ENCODE data around the gene CSF1R. TPM values are rescaled to one million over a fixed set of nuclear protein-coding genes. Genes with fewer than 3 reads are reported as not detected.
"Not testable (repeated sequence)": the region's sequence is repeated elsewhere in the genome, so short reads cannot be mapped to it uniquely, and the experiment has no call there.

Gene CSF1R
- total and polyA plus RNA-seq, 12 donors = 4.8 to 83.9 (median 10.6) TPM

DNA sequence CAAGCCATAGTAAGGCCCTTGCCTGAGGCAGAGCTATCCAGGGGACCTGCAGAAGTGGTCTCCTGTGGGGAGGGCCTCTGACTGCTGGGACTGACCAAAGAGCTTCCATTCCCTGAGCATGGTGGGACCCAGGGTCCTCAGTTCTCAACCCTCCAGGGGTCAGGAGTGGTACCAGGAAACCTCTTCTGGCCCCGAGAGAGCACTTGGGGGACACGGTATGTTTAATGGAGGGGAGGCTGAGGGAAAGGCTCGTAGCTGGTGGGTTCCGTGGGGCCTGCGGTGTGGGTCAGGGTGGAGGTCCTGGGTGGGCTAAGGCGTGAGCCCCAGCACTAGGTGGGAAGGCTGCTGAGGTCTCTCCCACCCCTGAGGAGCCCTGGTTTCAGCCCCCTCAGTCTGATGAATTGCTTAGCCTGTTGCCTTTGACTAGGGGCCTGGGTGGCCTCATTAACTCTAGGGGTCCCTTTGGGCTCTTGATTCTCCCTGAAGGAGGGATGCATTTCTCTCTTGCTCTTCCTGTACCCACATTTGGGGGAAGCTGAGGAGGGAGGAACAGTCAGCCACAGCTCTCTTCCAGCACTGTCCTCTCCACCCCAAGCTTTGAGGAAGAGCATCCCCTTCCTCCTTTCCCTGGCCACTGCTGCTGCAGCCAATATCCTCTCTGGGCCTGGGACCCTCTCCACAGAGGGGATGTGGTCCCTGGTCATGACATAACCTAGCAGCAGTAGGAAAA is 34.0 kb downstream of the CSF1R start:
- no peak for DNase-seq
- ATAC-seq = peak in 2 of 8 donors; percentile 6 to 12
- no peaks in the 10 kb centered on the region for H3K27me3 ChIP-seq
- intact Hi-C loops (cut with DNase I) = no loop called here
- no peak overlapping the region for H3K4me3 ChIP-seq
- H3K9me3 ChIP-seq = no peaks in the 10 kb centered on the region
- TF ChIP-seq, protein P1, sequence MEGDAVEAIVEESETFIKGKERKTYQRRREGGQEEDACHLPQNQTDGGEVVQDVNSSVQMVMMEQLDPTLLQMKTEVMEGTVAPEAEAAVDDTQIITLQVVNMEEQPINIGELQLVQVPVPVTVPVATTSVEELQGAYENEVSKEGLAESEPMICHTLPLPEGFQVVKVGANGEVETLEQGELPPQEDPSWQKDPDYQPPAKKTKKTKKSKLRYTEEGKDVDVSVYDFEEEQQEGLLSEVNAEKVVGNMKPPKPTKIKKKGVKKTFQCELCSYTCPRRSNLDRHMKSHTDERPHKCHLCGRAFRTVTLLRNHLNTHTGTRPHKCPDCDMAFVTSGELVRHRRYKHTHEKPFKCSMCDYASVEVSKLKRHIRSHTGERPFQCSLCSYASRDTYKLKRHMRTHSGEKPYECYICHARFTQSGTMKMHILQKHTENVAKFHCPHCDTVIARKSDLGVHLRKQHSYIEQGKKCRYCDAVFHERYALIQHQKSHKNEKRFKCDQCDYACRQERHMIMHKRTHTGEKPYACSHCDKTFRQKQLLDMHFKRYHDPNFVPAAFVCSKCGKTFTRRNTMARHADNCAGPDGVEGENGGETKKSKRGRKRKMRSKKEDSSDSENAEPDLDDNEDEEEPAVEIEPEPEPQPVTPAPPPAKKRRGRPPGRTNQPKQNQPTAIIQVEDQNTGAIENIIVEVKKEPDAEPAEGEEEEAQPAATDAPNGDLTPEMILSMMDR (IDR thresholded peaks at IDR 0.05) = no peak
- WGBS, 2 donors = 61 to 62% methylated on average over 6 of the region's 6 CpGs
- H3K4me1 ChIP-seq = peaks cover 0 to 40% (median 0%) of the 10 kb centered on the region in 9 donors
- peaks cover 13 to 100% (median 67%) of the 10 kb centered on the region in 9 donors for H3K36me3 ChIP-seq
- H3K27ac ChIP-seq = peak overlapping the region in 1 of 10 donors; percentile 65

- Histone ChIP-seq H3K27me3 (no peaks in the 10 kb centered on the region), H3K4me3 (no peak overlapping the region), H3K36me3 (peaks cover 13 to 100% (median 73%) of the 10 kb centered on the region in 9 donors), H3K9me3 (no peaks in the 10 kb centered on the region), H3K27ac (peak overlapping the region in 1 of 10 donors; percentile 20), H3K4me1 (peaks cover 0 to 40% (median 0%) of the 10 kb centered on the region in 9 donors)
- TF ChIP-seq, protein P1 (IDR thresholded peaks at IDR 0.05) = no peak
- ATAC-seq (no peak), DNase-seq (no peak)
- WGBS, 2 donors = 89% methylated on average over 18 of the region's 18 CpGs
- intact Hi-C loops (cut with DNase I) = no loop called here
Measured at GRCh38 chr5:150051657-150052195, 34.6 kb downstream of the CSF1R start.

GRCh38 chr5:150050172-150050811 is 36.1 kb downstream of the CSF1R start:
- H3K27ac ChIP-seq; ATAC-seq; H3K4me3 ChIP-seq; H3K9me3 ChIP-seq; intact Hi-C loops (cut with DNase I); H3K27me3 ChIP-seq; DNase-seq: not testable (repeated sequence)
- Histone ChIP-seq H3K36me3 (peaks cover 13 to 100% (median 73%) of the 10 kb centered on the region in 9 donors), H3K4me1 (peaks cover 0 to 46% (median 6%) of the 10 kb centered on the region in 9 donors)
- 92 to 94% methylated on average over 14 of the region's 14 CpGs for WGBS, 2 donors

- Histone ChIP-seq H3K4me1 (peaks cover 0 to 47% (median 36%) of the 10 kb centered on the region in 9 donors), H3K9me3 (no peaks in the 10 kb centered on the region), H3K4me3 (no peak overlapping the region), H3K27me3 (no peaks in the 10 kb centered on the region), H3K36me3 (peaks cover 6 to 100% (median 54%) of the 10 kb centered on the region in 9 donors), H3K27ac (no peak overlapping the region)
- no peak for ATAC-seq
- WGBS, 2 donors = 75 to 97% methylated on average over 6 of the region's 6 CpGs
- TF ChIP-seq, protein P1 (IDR thresholded peaks at IDR 0.05) = no peak
- intact Hi-C loops (cut with DNase I) = loop anchor here in 3 of 10 donors (10.0 kb wide), 1 partner anchor 169 kb away; no protein-coding TSS in a partner anchor
- no peak for DNase-seq
Measured at GRCh38 chr5:150046031-150046430, 40.3 kb downstream of the CSF1R start.
